ENCODE measurements around the gene CELSR3.
A peak's percentile ranks its signal among the peaks of the same experiment; 100 is the strongest.

CELSR3 gene

GRCh38 chr3:48631516-48632448 is 30.9 kb downstream of the CELSR3 start:
- ChIA-PET POLR2A (ENCODE audit: low non-redundant PET) (no interaction called here), CTCF (no interaction called here)
- no peak for TF ChIP-seq CTCF (conservative IDR thresholded peaks at IDR 0.05; ENCODE audit: low read depth)
- DNase-seq (ENCODE audit: low spot score) = no peak
- peak overlapping the region; percentile 89 for H3K27ac ChIP-seq

GRCh38 chr3:48630833-48631232 is 31.9 kb downstream of the CELSR3 start:
- CTCF ChIA-PET = no interaction called here
- no peak for DNase-seq (ENCODE audit: low spot score)
- POLR2A ChIA-PET (ENCODE audit: low non-redundant PET) = no interaction called here
- no peak for TF ChIP-seq CTCF (conservative IDR thresholded peaks at IDR 0.05; ENCODE audit: low read depth)
- peak overlapping the region; percentile 89 for H3K27ac ChIP-seq

- H3K27ac ChIP-seq = peak overlapping the region; percentile 89
- ChIA-PET POLR2A (ENCODE audit: low non-redundant PET) (no interaction called here), CTCF (no interaction called here)
- no peak for DNase-seq (ENCODE audit: low spot score)
- no peak for TF ChIP-seq CTCF (conservative IDR thresholded peaks at IDR 0.05; ENCODE audit: low read depth)
Observed at GRCh38 chr3:48630407-48630806, 32.3 kb downstream of the CELSR3 start.

GRCh38 chr3:48629894-48630293 is 32.8 kb downstream of the CELSR3 start:
- peak overlapping the region; percentile 89 for H3K27ac ChIP-seq
- no peak for TF ChIP-seq CTCF (conservative IDR thresholded peaks at IDR 0.05; ENCODE audit: low read depth)
- POLR2A ChIA-PET (ENCODE audit: low non-redundant PET) = no interaction called here
- CTCF ChIA-PET = no interaction called here
- DNase-seq (ENCODE audit: low spot score) = no peak

- no peak for DNase-seq (ENCODE audit: low spot score)
- CTCF ChIA-PET = no interaction called here
- no peak for TF ChIP-seq CTCF (conservative IDR thresholded peaks at IDR 0.05; ENCODE audit: low read depth)
- POLR2A ChIA-PET (ENCODE audit: low non-redundant PET) = no interaction called here
- peak overlapping the region; percentile 89 for H3K27ac ChIP-seq
Observed at GRCh38 chr3:48628277-48629017, 34.2 kb downstream of the CELSR3 start.

GRCh38 chr3:48625600-48625999 is 37.1 kb downstream of the CELSR3 start:
- CTCF ChIA-PET = interaction anchor here (2.6 kb wide), 1 partner anchor 9 kb away, joined by 12 read pairs; the partner anchor contains the start of gene SLC26A6
- no peak for DNase-seq (ENCODE audit: low spot score)
- H3K27ac ChIP-seq = peak overlapping the region; percentile 89
- POLR2A ChIA-PET (ENCODE audit: low non-redundant PET) = no interaction called here
- TF ChIP-seq CTCF (conservative IDR thresholded peaks at IDR 0.05; ENCODE audit: low read depth) = no peak

Measured in RWPE1 (cell line).